ENCODE data around the gene PPP1R12A.

The PPP1R12A gene

GRCh38 chr12:79778802-79779448, 156.0 kb downstream of the PPP1R12A start:
- TF ChIP-seq CTCF (IDR thresholded peaks at IDR 0.05; ENCODE audit: extremely low read depth, missing control alignments): no peak
- no peak for DNase-seq (ENCODE audit: low spot score)

- TF ChIP-seq CTCF (IDR thresholded peaks at IDR 0.05; ENCODE audit: extremely low read depth, missing control alignments): no peak
These were observed 158.8 kb downstream of the PPP1R12A start for GRCh38 chr12:79776111-79776510.

GRCh38 chr12:79775355-79776027, 159.4 kb downstream of the PPP1R12A start:
- no peak for DNase-seq (ENCODE audit: low spot score)
- TF ChIP-seq CTCF (IDR thresholded peaks at IDR 0.05; ENCODE audit: extremely low read depth, missing control alignments): no peak

More at GRCh38 chr12:79776111-79776510, 158.8 kb downstream of the PPP1R12A start:
- no peak for DNase-seq (ENCODE audit: low spot score)

GRCh38 chr12:79773896-79774295, 161.0 kb downstream of the PPP1R12A start:
- TF ChIP-seq CTCF (IDR thresholded peaks at IDR 0.05; ENCODE audit: extremely low read depth, missing control alignments): no peak
- DNase-seq (ENCODE audit: low spot score): no peak

- TF ChIP-seq CTCF (IDR thresholded peaks at IDR 0.05; ENCODE audit: extremely low read depth, missing control alignments): no peak
- DNase-seq (ENCODE audit: low spot score): no peak
These were observed 164.9 kb downstream of the PPP1R12A start for GRCh38 chr12:79769860-79770485.

GRCh38 chr12:79769189-79769859, 165.6 kb downstream of the PPP1R12A start:
- TF ChIP-seq CTCF (IDR thresholded peaks at IDR 0.05; ENCODE audit: extremely low read depth, missing control alignments): no peak
- DNase-seq (ENCODE audit: low spot score): no peak

All from GM20000 (cell line).